ENCODE measurements around the gene DSG2. TPM values are rescaled to one million over a fixed set of nuclear protein-coding genes. Genes with fewer than 3 reads are reported as not detected.

DSG2 gene
- total and polyA plus RNA-seq, 2 of the 4 experiments (the other 2 are of a cell fraction): 1.8 to 2.3 TPM

DNA sequence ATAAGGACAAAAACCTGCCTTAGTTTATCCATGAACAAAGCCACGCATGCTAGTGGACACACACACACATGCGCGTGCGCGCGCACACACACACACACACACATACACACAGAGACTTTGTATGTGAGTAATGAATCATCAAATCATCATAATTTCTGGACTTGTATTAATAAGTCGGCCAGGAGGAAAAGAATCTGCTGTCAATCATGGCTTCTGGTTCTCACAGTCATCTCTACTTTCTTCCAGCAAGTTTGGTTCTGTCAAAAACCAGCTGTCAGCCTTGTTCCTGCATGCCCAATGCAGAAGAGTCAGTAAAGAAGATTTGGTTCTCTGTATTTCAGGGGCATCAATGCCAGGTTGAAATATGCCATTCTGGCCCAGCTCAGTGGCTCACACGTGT lies 92.6 kb downstream of the DSG2 start:
- Histone ChIP-seq H3K27me3 (ENCODE audit: control insufficient read depth, insufficient read depth, low read length) (no peaks in the 10 kb centered on the region), H3K4ac (ENCODE audit: low read depth, low read length) (no peak overlapping the region), H3K56ac (ENCODE audit: extremely low read depth, insufficient read depth, low read length) (no peak overlapping the region), H2BK5ac (ENCODE audit: low read depth, low read length, poor library complexity, severe bottlenecking) (no peak overlapping the region), H4K8ac (ENCODE audit: low read depth in 2 of 2, low read length in 2 of 2) (no peak overlapping the region), H2AK5ac (ENCODE audit: low read depth, low read length) (no peak overlapping the region), H3K79me1 (ENCODE audit: low read depth in 1 of 2, low read length in 2 of 2) (no peaks in the 10 kb centered on the region), H3K9me3 (ENCODE audit: control insufficient read depth, insufficient read depth, low read length) (no peaks in the 10 kb centered on the region), H2BK20ac (ENCODE audit: low read depth, low read length) (no peak overlapping the region), H3K9me1 (ENCODE audit: insufficient read depth, low read length) (no peaks in the 10 kb centered on the region), H2AK9ac (replicated peaks; ENCODE audit: low read depth, low read length, poor library complexity) (no peak overlapping the region), H4K91ac (ENCODE audit: insufficient read depth, low read depth, low read length) (no peak overlapping the region), H2BK15ac (ENCODE audit: low read depth, low read length) (no peak overlapping the region), H2BK120ac (ENCODE audit: low read depth, low read length) (no peak overlapping the region), H3K4me2 (ENCODE audit: low read depth, low read length) (no peak overlapping the region), H3K4me3 (ENCODE audit: insufficient read depth, low read depth, low read length) (no peak overlapping the region), H3K4me1 (ENCODE audit: control insufficient read depth, insufficient read depth, low read length) (no peaks in the 10 kb centered on the region), H4K20me1 (ENCODE audit: insufficient read depth, low read length) (no peaks in the 10 kb centered on the region), H3K9ac (ENCODE audit: low read depth, low read length) (no peak overlapping the region), H3K23ac (ENCODE audit: low read depth, low read length) (no peak overlapping the region), H3K18ac (ENCODE audit: low read depth, low read length) (no peak overlapping the region), H2AFZ (replicated peaks; ENCODE audit: low read length, poor library complexity) (no peak overlapping the region), H3K27ac (ENCODE audit: insufficient read depth, low read length) (no peak overlapping the region), H4K5ac (ENCODE audit: low read depth, low read length) (no peak overlapping the region), H3K36me3 (ENCODE audit: control insufficient read depth, insufficient read depth, low read length) (no peaks in the 10 kb centered on the region), H3K14ac (replicated peaks; ENCODE audit: low read depth, low read length) (no peak overlapping the region)
- no peak for TF ChIP-seq MAZ (IDR thresholded peaks at IDR 0.05; ENCODE audit: borderline replicate concordance, low read depth, low read length)
- TF ChIP-seq CEBPB (IDR thresholded peaks at IDR 0.05; ENCODE audit: low read depth, low read length): no peak
- no peak for TF ChIP-seq POLR2A (IDR thresholded peaks at IDR 0.05; ENCODE audit: low read depth, low read length)
- TF ChIP-seq FOS (IDR thresholded peaks at IDR 0.05; ENCODE audit: low read depth, low read length): no peak
- TF ChIP-seq BHLHE40 (IDR thresholded peaks at IDR 0.05; ENCODE audit: low read depth, low read length): no peak
- TF ChIP-seq RAD21 (IDR thresholded peaks at IDR 0.05; ENCODE audit: low read length): no peak
- TF ChIP-seq MXI1 (IDR thresholded peaks at IDR 0.05; ENCODE audit: borderline replicate concordance, low read depth, low read length): no peak
- no peak for TF ChIP-seq SMC3 (IDR thresholded peaks at IDR 0.05; ENCODE audit: low read depth, low read length)
- TF ChIP-seq, protein P1, sequence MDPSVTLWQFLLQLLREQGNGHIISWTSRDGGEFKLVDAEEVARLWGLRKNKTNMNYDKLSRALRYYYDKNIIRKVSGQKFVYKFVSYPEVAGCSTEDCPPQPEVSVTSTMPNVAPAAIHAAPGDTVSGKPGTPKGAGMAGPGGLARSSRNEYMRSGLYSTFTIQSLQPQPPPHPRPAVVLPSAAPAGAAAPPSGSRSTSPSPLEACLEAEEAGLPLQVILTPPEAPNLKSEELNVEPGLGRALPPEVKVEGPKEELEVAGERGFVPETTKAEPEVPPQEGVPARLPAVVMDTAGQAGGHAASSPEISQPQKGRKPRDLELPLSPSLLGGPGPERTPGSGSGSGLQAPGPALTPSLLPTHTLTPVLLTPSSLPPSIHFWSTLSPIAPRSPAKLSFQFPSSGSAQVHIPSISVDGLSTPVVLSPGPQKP (IDR thresholded peaks at IDR 0.05; ENCODE audit: borderline replicate concordance, low read depth, low read length): no peak
- TF ChIP-seq, protein P2, sequence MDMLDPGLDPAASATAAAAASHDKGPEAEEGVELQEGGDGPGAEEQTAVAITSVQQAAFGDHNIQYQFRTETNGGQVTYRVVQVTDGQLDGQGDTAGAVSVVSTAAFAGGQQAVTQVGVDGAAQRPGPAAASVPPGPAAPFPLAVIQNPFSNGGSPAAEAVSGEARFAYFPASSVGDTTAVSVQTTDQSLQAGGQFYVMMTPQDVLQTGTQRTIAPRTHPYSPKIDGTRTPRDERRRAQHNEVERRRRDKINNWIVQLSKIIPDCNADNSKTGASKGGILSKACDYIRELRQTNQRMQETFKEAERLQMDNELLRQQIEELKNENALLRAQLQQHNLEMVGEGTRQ (IDR thresholded peaks at IDR 0.05; ENCODE audit: low read depth, low read length): no peak
- TF ChIP-seq RCOR1 (IDR thresholded peaks at IDR 0.05; ENCODE audit: insufficient replicate concordance, low read length): no peak
- intact Hi-C loops (cut with micrococcal nuclease) (no loop called here), dilution Hi-C loops (cut with HindIII; ENCODE audit: low sequenced_read_pairs, unreplicated experiment) (no loop called here), in situ Hi-C loops (cut with MboI; ENCODE audit: low sequenced_read_pairs) (no loop called here)
- BruUV-seq (replicated peaks): no TSS peak
- no CpG with 5 or more reads among the region's 8 CpGs for WGBS, 2 experiments (ENCODE audit: extremely low coverage in 2 of 2, insufficient read length in 1 of 2)
- ATAC-seq (ENCODE audit: low read depth) (no peak), DNase-seq (no peak)
- ChIA-PET CTCF (interaction anchor here (1.0 kb wide), 1 partner anchor 132 kb away, joined by 3 read pairs; no protein-coding TSS in a partner anchor), POLR2A (ENCODE audit: unreplicated experiment) (no interaction called here)

All from IMR-90 (cell line).